Stimulated activated naive CD8-positive, alpha-beta T cell treated with anti-CD3 and anti-CD28 coated beads, Interleukin-15, Interleukin-2, amounts not matched to agents 100 ng/mL and 50 ng/mL, for 24 hours (primary cell): ENCODE results near the gene FBN2.

Experiments
- H3K27ac Mint-ChIP-seq: one replicate; pipeline ENCODE4 v1.8.0; 2021; ENCODE audit warnings: mild to moderate bottlenecking, mixed read lengths
- H3K27me3 Mint-ChIP-seq: one replicate; pipeline ENCODE4 v1.8.0; 2021; ENCODE audit warnings: mixed read lengths
- H3K36me3 Mint-ChIP-seq: one replicate; pipeline ENCODE4 v1.8.0; 2021; ENCODE audit warnings: low read depth, mixed read lengths
- H3K4me1 Mint-ChIP-seq: one replicate; pipeline ENCODE4 v1.8.0; 2021; ENCODE audit warnings: low read depth, mixed read lengths
- H3K4me3 Mint-ChIP-seq: one replicate; pipeline ENCODE4 v1.8.0; 2021; ENCODE audit warnings: mild to moderate bottlenecking, mixed read lengths
- H3K9me3 Mint-ChIP-seq: one replicate; pipeline ENCODE4 v1.8.0; 2021; ENCODE audit warnings: mixed read lengths

The FBN2 gene

GRCh38 chr5:128273736-128274135, 264.3 kb downstream of the FBN2 start:
- Mint-ChIP-seq H3K27ac (no peak overlapping the region), H3K27me3 (peaks cover 6% of the 10 kb centered on the region), H3K4me1 (no peaks in the 10 kb centered on the region), H3K36me3 (no peaks in the 10 kb centered on the region), H3K9me3 (no peaks in the 10 kb centered on the region), H3K4me3 (no peak overlapping the region)

DNA sequence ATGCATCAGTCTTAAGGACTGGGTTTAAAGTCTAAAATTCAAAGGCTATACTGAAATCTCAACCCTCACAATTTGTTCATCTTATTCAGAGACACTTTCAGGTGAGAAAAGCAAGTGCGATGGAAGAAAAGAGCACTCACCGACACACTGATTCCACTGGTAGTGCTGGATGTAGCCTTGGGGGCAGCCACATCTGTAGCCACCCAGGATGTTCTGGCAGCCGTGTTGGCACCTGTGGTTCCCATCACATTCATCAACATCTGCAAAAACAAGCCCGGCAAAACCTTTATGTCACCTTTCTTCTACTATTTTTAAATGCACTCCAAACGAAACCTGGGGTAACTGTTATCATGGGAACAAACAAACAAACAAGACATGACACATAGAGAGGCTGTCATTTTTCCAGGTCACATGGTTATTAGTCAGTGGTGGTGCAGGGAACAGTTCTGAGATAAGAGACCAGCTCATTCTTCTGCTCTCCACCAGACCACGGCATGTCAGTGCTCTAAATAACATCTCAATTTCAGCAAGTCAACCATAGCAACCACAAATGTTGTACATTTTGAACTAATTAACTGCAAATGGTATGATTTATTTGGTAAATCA, 266.1 kb downstream of the FBN2 start:
- Mint-ChIP-seq H3K36me3 (no peaks in the 10 kb centered on the region), H3K27me3 (peaks cover 8% of the 10 kb centered on the region), H3K9me3 (peaks cover 1% of the 10 kb centered on the region)

GRCh38 chr5:128271071-128271470, 267.0 kb downstream of the FBN2 start:
- H3K4me3 Mint-ChIP-seq: no peak overlapping the region
- no peak overlapping the region for H3K27ac Mint-ChIP-seq
- H3K36me3 Mint-ChIP-seq: no peaks in the 10 kb centered on the region
- H3K9me3 Mint-ChIP-seq: peaks cover 4% of the 10 kb centered on the region
- no peaks in the 10 kb centered on the region for H3K4me1 Mint-ChIP-seq
- H3K27me3 Mint-ChIP-seq: peaks cover 10% of the 10 kb centered on the region

More for the DNA sequence above, 266.1 kb downstream of the FBN2 start:
- Mint-ChIP-seq H3K27ac (no peak overlapping the region), H3K4me3 (no peak overlapping the region), H3K4me1 (no peaks in the 10 kb centered on the region)

- H3K4me3 Mint-ChIP-seq: no peak overlapping the region
- peaks cover 4% of the 10 kb centered on the region for H3K9me3 Mint-ChIP-seq
- H3K36me3 Mint-ChIP-seq: no peaks in the 10 kb centered on the region
- no peak overlapping the region for H3K27ac Mint-ChIP-seq
- peaks cover 10% of the 10 kb centered on the region for H3K27me3 Mint-ChIP-seq
- H3K4me1 Mint-ChIP-seq: no peaks in the 10 kb centered on the region
Measured at GRCh38 chr5:128264564-128265360, 273.3 kb downstream of the FBN2 start.

- Mint-ChIP-seq H3K9me3 (peaks cover 4% of the 10 kb centered on the region), H3K36me3 (no peaks in the 10 kb centered on the region), H3K4me1 (no peaks in the 10 kb centered on the region), H3K4me3 (no peak overlapping the region), H3K27ac (no peak overlapping the region), H3K27me3 (peaks cover 6% of the 10 kb centered on the region)
Measured at GRCh38 chr5:128263357-128263756, 274.7 kb downstream of the FBN2 start.

DNA sequence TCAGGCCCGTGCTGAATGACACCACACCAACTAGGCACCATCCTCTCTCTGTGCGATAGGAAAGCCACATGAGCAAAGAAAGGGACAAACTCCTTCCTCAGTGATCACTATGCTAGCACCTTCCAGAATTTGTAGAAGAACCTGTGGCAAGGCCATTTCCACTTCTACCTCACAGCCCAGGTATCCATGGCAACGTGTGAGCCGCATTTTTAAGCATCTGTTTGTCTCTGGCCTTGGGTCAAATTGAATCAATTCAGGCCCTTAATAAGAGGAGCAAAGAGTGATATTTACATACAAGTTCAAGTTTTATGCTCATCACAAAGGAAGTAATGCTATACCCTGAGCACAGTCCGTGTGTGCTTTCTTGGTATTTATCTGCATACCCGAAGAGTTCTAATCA, 275.1 kb downstream of the FBN2 start:
- Mint-ChIP-seq H3K36me3 (no peaks in the 10 kb centered on the region), H3K9me3 (peaks cover 4% of the 10 kb centered on the region), H3K4me3 (no peak overlapping the region), H3K4me1 (no peaks in the 10 kb centered on the region), H3K27me3 (peaks cover 6% of the 10 kb centered on the region), H3K27ac (no peak overlapping the region)

GRCh38 chr5:128259607-128260021, 278.4 kb downstream of the FBN2 start:
- H3K27ac Mint-ChIP-seq: no peak overlapping the region
- H3K27me3 Mint-ChIP-seq: peaks cover 2% of the 10 kb centered on the region
- H3K36me3 Mint-ChIP-seq: no peaks in the 10 kb centered on the region
- no peaks in the 10 kb centered on the region for H3K9me3 Mint-ChIP-seq
- H3K4me1 Mint-ChIP-seq: no peaks in the 10 kb centered on the region
- H3K4me3 Mint-ChIP-seq: no peak overlapping the region

GRCh38 chr5:128258372-128258771, 279.7 kb downstream of the FBN2 start:
- H3K27me3 Mint-ChIP-seq: peaks cover 1% of the 10 kb centered on the region
- H3K36me3 Mint-ChIP-seq: no peaks in the 10 kb centered on the region

GRCh38 chr5:128257076-128257475, 281.0 kb downstream of the FBN2 start:
- Mint-ChIP-seq H3K36me3 (no peaks in the 10 kb centered on the region), H3K9me3 (no peaks in the 10 kb centered on the region), H3K27me3 (no peaks in the 10 kb centered on the region), H3K4me1 (no peaks in the 10 kb centered on the region), H3K27ac (no peak overlapping the region), H3K4me3 (no peak overlapping the region)

More at GRCh38 chr5:128258372-128258771, 279.7 kb downstream of the FBN2 start:
- Mint-ChIP-seq H3K27ac (no peak overlapping the region), H3K4me3 (no peak overlapping the region), H3K4me1 (no peaks in the 10 kb centered on the region), H3K9me3 (no peaks in the 10 kb centered on the region)

GRCh38 chr5:128254789-128255188, 283.3 kb downstream of the FBN2 start:
- H3K36me3 Mint-ChIP-seq: no peaks in the 10 kb centered on the region
- no peaks in the 10 kb centered on the region for H3K9me3 Mint-ChIP-seq
- no peak overlapping the region for H3K4me3 Mint-ChIP-seq
- no peak overlapping the region for H3K27ac Mint-ChIP-seq
- no peaks in the 10 kb centered on the region for H3K27me3 Mint-ChIP-seq
- no peaks in the 10 kb centered on the region for H3K4me1 Mint-ChIP-seq

DNA sequence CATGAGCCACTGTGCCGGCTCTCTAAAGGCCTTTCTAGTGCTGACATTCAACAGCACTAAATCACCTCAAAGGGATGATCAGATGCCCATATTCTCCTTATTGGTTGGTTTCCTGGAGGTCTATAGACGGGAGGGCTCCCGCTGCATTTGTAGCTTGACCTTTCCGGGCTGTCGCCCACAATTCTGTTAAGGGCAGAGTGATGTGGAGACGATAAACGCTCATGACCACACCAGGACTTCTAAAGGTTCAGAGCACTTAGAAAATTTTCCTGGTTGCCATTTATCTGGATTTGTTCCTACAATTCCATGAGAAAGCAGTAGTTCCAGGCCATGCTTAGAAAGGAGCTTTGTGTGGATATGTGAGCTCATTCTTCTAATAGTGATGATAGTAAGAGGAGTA, 284.2 kb downstream of the FBN2 start:
- Mint-ChIP-seq H3K36me3 (no peaks in the 10 kb centered on the region), H3K27ac (no peak overlapping the region), H3K9me3 (no peaks in the 10 kb centered on the region), H3K27me3 (no peaks in the 10 kb centered on the region), H3K4me3 (no peak overlapping the region), H3K4me1 (no peaks in the 10 kb centered on the region)

- Mint-ChIP-seq H3K9me3 (no peaks in the 10 kb centered on the region), H3K27me3 (no peaks in the 10 kb centered on the region), H3K36me3 (no peaks in the 10 kb centered on the region), H3K4me1 (no peaks in the 10 kb centered on the region), H3K4me3 (no peak overlapping the region), H3K27ac (no peak overlapping the region)
Measured at GRCh38 chr5:128253161-128253560, 284.9 kb downstream of the FBN2 start.

- Mint-ChIP-seq H3K4me1 (no peaks in the 10 kb centered on the region), H3K36me3 (no peaks in the 10 kb centered on the region), H3K27ac (no peak overlapping the region), H3K9me3 (no peaks in the 10 kb centered on the region), H3K4me3 (no peak overlapping the region), H3K27me3 (no peaks in the 10 kb centered on the region)
Measured at GRCh38 chr5:128252756-128253155, 285.3 kb downstream of the FBN2 start.

DNA sequence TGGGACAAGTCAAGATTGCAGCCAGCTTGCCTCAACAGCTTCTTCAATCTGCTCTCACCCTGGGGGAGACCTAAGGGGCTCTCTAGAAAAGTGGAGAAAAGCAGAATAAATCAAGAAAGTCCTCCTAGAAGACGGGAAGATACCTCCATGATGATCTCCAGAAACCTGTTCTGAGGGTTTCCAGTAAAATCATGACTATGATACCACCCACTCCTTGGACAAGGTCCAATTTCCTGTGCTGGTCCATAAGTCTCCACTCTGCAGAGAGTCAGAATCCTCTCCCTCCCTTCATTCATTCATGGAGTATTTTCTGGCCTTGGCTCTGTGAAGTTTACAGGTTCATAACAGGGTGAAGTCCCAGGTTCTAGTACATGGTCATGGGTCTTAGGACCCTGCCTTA, 285.8 kb downstream of the FBN2 start:
- H3K4me3 Mint-ChIP-seq: no peak overlapping the region
- H3K27me3 Mint-ChIP-seq: no peaks in the 10 kb centered on the region
- no peaks in the 10 kb centered on the region for H3K9me3 Mint-ChIP-seq
- no peaks in the 10 kb centered on the region for H3K4me1 Mint-ChIP-seq
- H3K27ac Mint-ChIP-seq: no peak overlapping the region
- no peaks in the 10 kb centered on the region for H3K36me3 Mint-ChIP-seq

DNA sequence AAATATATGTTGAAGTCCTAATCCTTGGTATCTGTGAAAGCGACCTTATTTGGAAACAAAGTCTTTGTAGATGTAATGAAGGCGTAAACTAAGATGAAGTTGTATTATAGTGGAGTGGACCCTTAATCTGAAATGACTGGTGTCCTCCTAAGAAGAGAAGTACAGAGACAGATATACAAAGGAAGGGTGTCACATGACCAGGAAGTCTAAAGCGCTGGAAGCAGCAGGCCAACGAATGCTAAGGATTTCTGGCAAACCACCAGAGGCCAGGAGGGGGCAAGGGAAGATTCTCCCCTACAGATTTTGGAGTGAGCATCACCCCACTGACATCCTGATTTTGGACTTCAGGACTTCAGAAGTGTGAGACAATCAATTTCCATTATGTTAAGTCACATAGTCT, 292.1 kb downstream of the FBN2 start:
- no peaks in the 10 kb centered on the region for H3K27me3 Mint-ChIP-seq
- H3K4me1 Mint-ChIP-seq: no peaks in the 10 kb centered on the region
- no peaks in the 10 kb centered on the region for H3K36me3 Mint-ChIP-seq
- no peaks in the 10 kb centered on the region for H3K9me3 Mint-ChIP-seq
- no peak overlapping the region for H3K27ac Mint-ChIP-seq
- no peak overlapping the region for H3K4me3 Mint-ChIP-seq
